CD4-positive, alpha-beta memory T cell (primary cell): Measurements from ENCODE around the gene PPP1CC. TPM values are rescaled to one million over a fixed set of nuclear protein-coding genes. Genes with fewer than 3 reads are reported as not detected.

Experiments
- CTCF ChIA-PET: fragments of 350-600 bp; sonication (Branson Sonifier 250); formaldehyde crosslinking; loops from one replicate; lab custom pipeline; 2021; ENCODE audit warnings: inconsistent platforms; ENCODE audit not compliant: partially characterized antibody; lab: Charles Lee
- POLR2A ChIA-PET: fragments of 350-600 bp; sonication (Branson Sonifier 250); formaldehyde crosslinking; loops from one replicate; lab custom pipeline; 2021; ENCODE audit not compliant: partially characterized antibody; lab: Charles Lee
- DNase-seq, 5 donors: peaks; one replicate each; pipeline versions ENCODE4 v3.0.0 to v3.0.0-alpha.2; 2020 to 2022; ENCODE audit warnings: mixed read lengths in 1 of 5
- H3K27ac ChIP-seq: one replicate; pipeline ENCODE4 v1.7.0; 2013; ENCODE audit warnings: low read depth, low read length
- H3K27me3 ChIP-seq: 2 replicates; pipeline ENCODE4 v1.7.0; 2013; ENCODE audit warnings: mild to moderate bottlenecking, low read length, moderate library complexity; ENCODE audit not compliant: insufficient read depth
- H3K36me3 ChIP-seq: 2 replicates; pipeline ENCODE4 v1.7.0; 2013; ENCODE audit warnings: mild to moderate bottlenecking, low read length, moderate library complexity; ENCODE audit not compliant: insufficient read depth
- H3K4me1 ChIP-seq: 2 replicates; pipeline ENCODE4 v1.7.0; 2013; ENCODE audit warnings: mild to moderate bottlenecking, low read length, moderate library complexity; ENCODE audit not compliant: insufficient read depth
- H3K4me3 ChIP-seq, 2 donors: one replicate each; pipeline ENCODE4 v1.7.0; 2013; ENCODE audit warnings: low read length in 2 of 2, mild to moderate bottlenecking in 1 of 2
- H3K9me3 ChIP-seq, 2 donors: one replicate each; pipeline ENCODE4 v1.7.0; 2013; ENCODE audit warnings: low read length in 2 of 2, control low read depth in 1 of 2; ENCODE audit not compliant: control insufficient read depth in 1 of 2
- H3K27ac Mint-ChIP-seq, 7 donors: one replicate each; pipeline ENCODE4 v1.8.0; 2020 to 2021; ENCODE audit warnings: mixed read lengths in 7 of 7, mild to moderate bottlenecking in 6 of 7, inconsistent platforms in 3 of 7, moderate library complexity in 3 of 7
- H3K27me3 Mint-ChIP-seq, 2 donors: one replicate each; pipeline ENCODE4 v1.8.0; 2020 to 2021; ENCODE audit warnings: mixed read lengths in 2 of 2
- H3K36me3 Mint-ChIP-seq, 2 donors: one replicate each; pipeline ENCODE4 v1.8.0; 2020 to 2021; ENCODE audit warnings: mixed read lengths in 2 of 2, inconsistent platforms in 1 of 2, mild to moderate bottlenecking in 1 of 2
- H3K4me1 Mint-ChIP-seq, 4 donors: one replicate each; pipeline ENCODE4 v1.8.0; 2020 to 2021; ENCODE audit warnings: mixed read lengths in 4 of 4, mild to moderate bottlenecking in 1 of 4
- H3K4me3 Mint-ChIP-seq, 8 donors: one replicate each; pipeline ENCODE4 v1.8.0; 2020 to 2021; ENCODE audit warnings: mixed read lengths in 8 of 8, mild to moderate bottlenecking in 7 of 8, moderate library complexity in 6 of 8, inconsistent platforms in 3 of 8
- H3K9me3 Mint-ChIP-seq, 8 donors: one replicate each; pipeline ENCODE4 v1.8.0; 2020 to 2021; ENCODE audit warnings: mixed read lengths in 8 of 8, mild to moderate bottlenecking in 5 of 8, inconsistent platforms in 3 of 8, moderate library complexity in 1 of 8
- intact Hi-C: fragments of 100-400 bp; cut with micrococcal nuclease; formaldehyde crosslinking; loops from one replicate; pipeline ENCODE4 v1.15.1; 2023
- polyA plus RNA-seq, 2 donors: library from polyadenylated mRNA; unstranded; fragments of 300-500 nt; fragmentation: Illumina TruSeq; gene quantifications; one replicate each; pipeline ENCODE4 v1.2.3, GENCODE V29; 2021
- total RNA-seq, 2 experiments: library from RNA; stranded (reverse); gene quantifications; one replicate each; pipeline ENCODE4 v1.2.3, GENCODE V29; 2021

Gene PPP1CC
- total and polyA plus RNA-seq, 4 experiments from 2014 or later = 140 to 216 (median 157) TPM

DNA sequence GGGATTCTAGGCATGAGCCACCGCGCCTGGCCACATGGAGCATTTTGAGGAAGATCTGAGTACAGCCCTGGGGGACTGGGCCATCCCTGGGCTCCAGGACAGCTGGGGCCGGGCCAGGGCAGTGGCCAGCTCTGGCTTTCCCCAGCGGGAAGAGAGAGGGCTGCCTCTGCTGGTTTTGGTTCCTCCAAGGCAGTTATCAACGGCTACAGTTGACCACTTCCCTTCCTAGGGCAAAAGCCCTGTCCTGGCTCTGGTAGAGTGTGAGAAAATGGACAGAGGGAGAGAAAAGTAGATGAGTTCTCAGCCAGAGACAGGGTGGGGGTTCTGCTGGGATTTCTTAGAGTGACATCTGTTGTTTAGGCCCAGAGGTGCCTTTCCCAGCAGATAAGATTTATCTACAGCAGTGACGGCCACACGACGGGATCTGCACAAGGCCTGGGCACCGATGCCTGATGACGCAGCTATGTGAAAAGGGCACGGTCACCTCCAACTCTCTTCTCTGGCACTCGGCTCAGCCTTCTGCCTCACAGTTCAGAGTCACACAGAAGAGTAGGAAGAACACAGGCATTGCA is 48.3 kb downstream of the PPP1CC start:
- peaks cover 12 to 26% (median 14%) of the 10 kb centered on the region in 4 donors for H3K4me1 Mint-ChIP-seq
- no peaks in the 10 kb centered on the region for H3K9me3 Mint-ChIP-seq
- no peak for DNase-seq
- H3K4me3 Mint-ChIP-seq = no peak overlapping the region
- H3K36me3 Mint-ChIP-seq = peaks cover 0 to 2% of the 10 kb centered on the region in 2 donors
- Histone ChIP-seq H3K4me3 (no peak overlapping the region), H3K27ac (no peak overlapping the region), H3K36me3 (no peaks in the 10 kb centered on the region), H3K27me3 (no peaks in the 10 kb centered on the region), H3K9me3 (no peaks in the 10 kb centered on the region), H3K4me1 (peaks cover 20% of the 10 kb centered on the region)
- CTCF ChIA-PET = no interaction called here
- POLR2A ChIA-PET = interaction anchor here (1.0 kb wide), 1 partner anchor 23 kb away, joined by 3 read pairs; no protein-coding TSS in a partner anchor
- intact Hi-C loops = no loop called here
- no peak overlapping the region for H3K27ac Mint-ChIP-seq
- no peaks in the 10 kb centered on the region for H3K27me3 Mint-ChIP-seq

DNA sequence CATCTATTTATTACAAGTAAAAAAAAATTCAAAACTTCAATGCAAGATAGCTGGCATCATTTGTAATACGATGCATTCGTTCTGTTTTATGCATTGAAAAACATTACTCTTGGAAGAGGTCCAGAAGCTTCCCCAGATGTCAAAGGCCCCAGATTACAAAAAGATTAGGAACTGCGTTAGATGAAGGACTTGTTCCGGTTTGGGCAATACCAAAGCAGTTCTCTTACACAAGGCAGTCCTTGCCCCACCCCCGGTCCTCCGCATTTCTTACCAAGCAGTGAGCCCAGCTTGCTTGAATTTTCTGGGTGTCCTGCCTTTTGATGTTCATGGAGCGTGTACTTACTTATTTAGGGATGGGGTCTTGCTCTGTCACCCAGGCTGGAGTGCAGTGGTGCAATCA is 49.0 kb downstream of the PPP1CC start:
- ChIA-PET POLR2A (interaction anchor here (1.0 kb wide), 1 partner anchor 23 kb away, joined by 3 read pairs; no protein-coding TSS in a partner anchor), CTCF (interaction anchor here (0.6 kb wide), 1 partner anchor 189 kb away, joined by 3 read pairs; no protein-coding TSS in a partner anchor)
- no peak for DNase-seq
- Histone ChIP-seq H3K27me3 (no peaks in the 10 kb centered on the region), H3K9me3 (no peaks in the 10 kb centered on the region), H3K4me1 (peaks cover 21% of the 10 kb centered on the region), H3K4me3 (no peak overlapping the region), H3K27ac (no peak overlapping the region), H3K36me3 (no peaks in the 10 kb centered on the region)
- Mint-ChIP-seq H3K36me3 (peaks cover 0 to 3% of the 10 kb centered on the region in 2 donors), H3K9me3 (no peaks in the 10 kb centered on the region), H3K27me3 (no peaks in the 10 kb centered on the region), H3K4me3 (no peak overlapping the region), H3K4me1 (peaks cover 13 to 28% (median 17%) of the 10 kb centered on the region in 4 donors), H3K27ac (no peak overlapping the region)
- intact Hi-C loops = no loop called here

DNA sequence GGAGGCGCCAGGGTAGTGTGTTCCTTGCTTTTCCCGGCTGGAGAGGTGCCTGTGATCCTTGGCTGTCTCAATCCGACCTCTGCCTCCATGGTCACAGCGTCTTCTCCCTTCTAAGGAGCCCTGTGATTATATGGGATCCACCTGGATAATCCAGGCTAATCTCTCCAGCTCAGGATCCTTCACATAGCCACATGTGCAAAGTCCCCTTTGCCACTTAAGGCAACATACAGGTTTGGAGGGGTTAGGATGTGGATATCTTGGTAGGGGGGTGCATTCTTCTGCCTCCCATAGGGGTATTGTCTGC is 52.6 kb downstream of the PPP1CC start:
- ChIA-PET POLR2A (interaction anchor here (0.6 to 2.1 kb wide), 12 partner anchors 8 to 291 kb away, joined by 3 to 15 read pairs (median 3); partner anchors contain the start of genes ARPC3 and TCTN1), CTCF (interaction anchor here (1.2 to 1.4 kb wide), 3 partner anchors 89 to 240 kb away, joined by 3 to 6 read pairs (median 5); partner anchors contain the start of gene ARPC3)
- H3K4me3 ChIP-seq = no peak overlapping the region
- peaks cover 0 to 4% (median 0%) of the 10 kb centered on the region in 8 donors for H3K9me3 Mint-ChIP-seq
- H3K9me3 ChIP-seq = no peaks in the 10 kb centered on the region
- H3K4me1 ChIP-seq = peaks cover 24% of the 10 kb centered on the region
- no peaks in the 10 kb centered on the region for H3K36me3 ChIP-seq
- DNase-seq = no peak
- H3K4me1 Mint-ChIP-seq = peaks cover 15 to 40% (median 26%) of the 10 kb centered on the region in 4 donors
- peak overlapping the region; percentile 63 for H3K27ac ChIP-seq
- peak overlapping the region; percentile 84 to 97 (median 90) for H3K4me3 Mint-ChIP-seq
- H3K36me3 Mint-ChIP-seq = peaks cover 3 to 14% of the 10 kb centered on the region in 2 donors
- peak overlapping the region in 5 of 7 donors; percentile 82 to 95 (median 88) for H3K27ac Mint-ChIP-seq
- intact Hi-C loops = no loop called here
- H3K27me3 Mint-ChIP-seq = peaks cover 0 to 5% of the 10 kb centered on the region in 2 donors
- H3K27me3 ChIP-seq = no peaks in the 10 kb centered on the region

DNA sequence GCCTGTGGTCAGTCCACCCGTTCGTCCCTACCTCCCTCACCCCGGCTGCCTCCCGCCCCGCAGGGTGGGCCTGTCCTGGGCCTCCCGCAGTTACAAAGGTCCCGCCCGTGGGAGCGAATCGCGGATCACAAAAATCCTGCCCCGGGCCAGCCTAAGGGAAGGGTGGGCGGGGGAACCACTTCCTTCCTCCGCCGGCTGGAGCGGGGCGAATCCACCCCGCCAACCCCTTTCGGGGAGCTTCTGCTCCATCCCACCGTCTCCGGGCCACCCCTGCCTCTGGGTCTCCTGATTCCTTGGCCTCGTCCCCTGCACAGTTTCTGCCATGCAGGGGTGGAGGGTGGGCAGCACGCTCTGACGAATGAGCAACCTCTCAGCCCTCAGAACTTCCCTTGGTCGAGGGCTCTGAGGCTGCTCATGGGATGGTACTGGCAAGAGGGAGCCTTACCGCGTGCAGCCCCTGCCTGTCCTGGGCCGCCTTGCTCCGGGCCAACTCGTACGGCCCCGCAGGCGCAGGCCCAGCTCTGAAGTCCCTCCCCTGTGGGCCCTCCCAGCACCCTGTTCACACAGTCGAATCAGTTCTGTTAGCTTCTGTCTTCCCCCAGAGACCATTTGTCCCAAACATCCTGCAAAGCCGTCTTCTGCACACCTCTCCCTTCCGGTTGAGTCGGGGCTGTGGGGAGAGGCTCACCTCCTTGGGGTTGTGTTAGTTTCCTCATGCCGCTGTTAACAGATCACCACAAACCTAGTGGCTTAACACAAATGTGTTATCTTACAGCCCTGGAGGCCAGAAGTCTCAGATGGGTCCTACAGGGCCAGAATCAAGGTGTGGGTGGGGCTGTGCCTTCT is 53.2 kb downstream of the PPP1CC start:
- Mint-ChIP-seq H3K4me3 (peak overlapping the region; percentile 84 to 97 (median 90)), H3K9me3 (peaks cover 0 to 4% (median 0%) of the 10 kb centered on the region in 8 donors), H3K27me3 (peaks cover 0 to 5% of the 10 kb centered on the region in 2 donors), H3K4me1 (peaks cover 15 to 43% (median 26%) of the 10 kb centered on the region in 4 donors), H3K27ac (peak overlapping the region; percentile 70 to 95 (median 87)), H3K36me3 (peaks cover 3 to 18% of the 10 kb centered on the region in 2 donors)
- POLR2A ChIA-PET = interaction anchor here (0.6 to 2.1 kb wide), 12 partner anchors 9 to 291 kb away, joined by 3 to 15 read pairs (median 3); partner anchors contain the start of genes ARPC3 and TCTN1
- H3K27ac ChIP-seq = peak overlapping the region; percentile 63
- H3K4me3 ChIP-seq = peak overlapping the region; percentile 36 to 70
- intact Hi-C loops = no loop called here
- DNase-seq = peak; percentile 43 to 62 (median 51)
- no peaks in the 10 kb centered on the region for H3K9me3 ChIP-seq
- peaks cover 24% of the 10 kb centered on the region for H3K4me1 ChIP-seq
- H3K27me3 ChIP-seq = no peaks in the 10 kb centered on the region
- no peaks in the 10 kb centered on the region for H3K36me3 ChIP-seq
- CTCF ChIA-PET = interaction anchor here (0.6 to 1.4 kb wide), 4 partner anchors 8 to 239 kb away, joined by 3 to 6 read pairs (median 4); partner anchors contain the start of gene ARPC3

DNA sequence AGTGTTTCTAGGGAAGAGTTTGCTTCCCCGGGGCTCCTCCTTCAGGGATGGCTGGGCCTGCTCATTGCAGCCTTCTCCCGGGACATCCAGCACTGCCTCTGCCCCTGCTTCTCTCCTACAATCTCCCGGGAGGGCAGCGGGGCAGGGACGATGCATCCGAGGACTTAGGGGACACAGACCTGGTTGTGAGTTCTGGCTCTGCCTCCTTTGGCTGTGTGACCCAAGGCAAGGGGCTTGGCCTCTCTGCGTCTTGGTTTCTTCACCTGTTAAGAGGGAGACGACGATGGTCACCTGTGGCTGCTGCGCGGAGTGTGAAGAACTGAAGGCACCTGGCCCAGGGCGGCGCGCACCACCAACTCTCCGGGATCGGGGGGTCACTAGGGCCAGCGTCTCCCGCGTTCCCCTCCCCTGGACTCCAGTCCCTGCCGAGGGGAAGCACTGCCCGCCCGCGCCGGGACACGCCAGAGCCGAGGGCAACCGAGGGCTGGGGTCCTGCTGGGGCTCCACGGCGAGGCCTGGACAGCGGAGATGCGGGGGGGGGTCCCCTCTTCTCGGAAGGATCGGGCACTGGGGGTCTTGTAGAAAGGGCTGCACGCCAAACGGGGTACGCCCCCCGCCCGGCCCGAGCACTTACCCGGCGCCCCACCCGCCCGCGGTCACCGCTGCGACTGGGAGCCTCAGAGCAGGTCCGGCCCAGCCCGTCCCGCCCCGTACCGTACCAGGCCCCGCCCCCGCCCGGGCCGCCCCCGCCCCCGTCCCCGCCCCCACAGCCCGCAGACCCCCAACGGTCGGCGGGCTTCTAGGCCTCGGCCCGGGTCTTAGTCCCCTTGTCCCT is 54.0 kb downstream of the PPP1CC start, which contains the start of gene HVCN1:
Gene HVCN1, minus strand, starts transcription at position 670 of the 835 bp plus-strand sequence. CDS start 5,870 bp downstream, outside the sequence.
- ChIA-PET CTCF (interaction anchor here (0.6 to 1.4 kb wide), 2 partner anchors 9 to 87 kb away, joined by 3 to 5 read pairs; no protein-coding TSS in a partner anchor), POLR2A (interaction anchor here (1.3 to 2.1 kb wide), 3 partner anchors 75 to 257 kb away, joined by 4 to 15 read pairs (median 6); partner anchors contain the start of genes ARPC3 and TCTN1)
- DNase-seq = peak; percentile 11 to 53 (median 22)
- Mint-ChIP-seq H3K27me3 (peaks cover 0 to 5% of the 10 kb centered on the region in 2 donors), H3K9me3 (peaks cover 0 to 4% (median 0%) of the 10 kb centered on the region in 8 donors), H3K36me3 (peaks cover 3 to 21% of the 10 kb centered on the region in 2 donors), H3K4me1 (peaks cover 15 to 43% (median 26%) of the 10 kb centered on the region in 4 donors), H3K27ac (peak within 1 kb of the TSS; percentile 70 to 95 (median 87)), H3K4me3 (peak within 1 kb of the TSS; percentile 85 to 97 (median 90))
- Histone ChIP-seq H3K4me1 (peaks cover 24% of the 10 kb centered on the region), H3K27me3 (no peaks in the 10 kb centered on the region), H3K4me3 (peak within 1 kb of the TSS; percentile 36 to 70), H3K36me3 (no peaks in the 10 kb centered on the region), H3K27ac (peak within 1 kb of the TSS; percentile 63), H3K9me3 (no peaks in the 10 kb centered on the region)
- intact Hi-C loops = no loop called here

DNA sequence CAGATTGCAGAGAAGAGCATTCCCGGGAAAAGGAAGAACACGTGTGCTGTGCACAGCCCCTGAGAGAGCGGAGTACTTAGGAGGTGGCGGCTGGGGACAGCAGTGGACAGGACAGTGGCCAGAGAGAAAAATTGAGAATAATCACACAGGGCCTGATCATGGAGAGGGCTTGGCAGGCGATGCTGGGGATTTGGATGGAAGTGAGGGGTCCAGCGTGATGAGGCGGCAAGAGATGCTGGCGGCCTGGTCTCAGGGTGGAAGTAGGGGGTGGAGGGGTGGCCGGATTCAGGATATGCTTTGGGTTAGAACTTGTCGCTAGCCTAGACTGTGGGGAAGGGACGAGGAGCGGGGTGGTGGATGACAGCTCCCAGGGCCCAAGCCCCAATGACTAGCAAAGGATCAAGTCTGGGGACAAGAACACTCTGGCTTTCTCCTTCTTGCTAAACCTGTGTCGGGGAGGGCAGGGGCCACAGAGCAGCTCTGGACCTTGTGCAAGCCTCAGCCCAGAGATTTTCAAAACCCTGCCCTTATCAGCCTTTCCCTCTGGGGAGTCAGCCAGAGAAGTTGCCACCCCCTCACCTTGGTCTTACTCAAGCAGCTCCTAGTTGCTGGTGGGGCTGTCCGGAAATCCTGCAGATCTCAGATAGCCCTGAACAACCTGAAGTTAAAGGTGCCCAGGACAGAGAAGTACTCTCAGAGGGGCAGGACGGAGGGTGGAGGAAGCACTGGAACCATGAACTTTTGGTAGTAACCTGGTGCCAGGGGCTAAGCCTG is 55.1 kb downstream of the PPP1CC start:
- peaks cover 15 to 43% (median 26%) of the 10 kb centered on the region in 4 donors for H3K4me1 Mint-ChIP-seq
- H3K4me3 ChIP-seq = no peak overlapping the region
- no peaks in the 10 kb centered on the region for H3K36me3 ChIP-seq

More for the DNA sequence above, 55.1 kb downstream of the PPP1CC start:
- Mint-ChIP-seq H3K27me3 (peaks cover 0 to 5% of the 10 kb centered on the region in 2 donors), H3K27ac (peak overlapping the region in 5 of 7 donors; percentile 17 to 70 (median 53)), H3K36me3 (peaks cover 3 to 24% of the 10 kb centered on the region in 2 donors), H3K9me3 (peaks cover 0 to 4% (median 0%) of the 10 kb centered on the region in 8 donors), H3K4me3 (peak overlapping the region; percentile 75 to 87 (median 84))
- Histone ChIP-seq H3K4me1 (peaks cover 24% of the 10 kb centered on the region), H3K27ac (no peak overlapping the region), H3K27me3 (no peaks in the 10 kb centered on the region), H3K9me3 (no peaks in the 10 kb centered on the region)
- peak in 1 of 5 donors; percentile 36 for DNase-seq
- POLR2A ChIA-PET = interaction anchor here (1.0 kb wide), 1 partner anchor 10 kb away, joined by 3 read pairs; no protein-coding TSS in a partner anchor
- intact Hi-C loops = no loop called here
- CTCF ChIA-PET = no interaction called here
